GM20431 (cell line): ENCODE measurements around the gene STARD5.

ENCODE experiments used
- in situ Hi-C: fragments of 300-500 bp; cut with MseI, MboI; formaldehyde crosslinking; loops from one replicate; pipeline ENCODE4 v1.15.0; 2020; ENCODE audit warnings: low sequenced_read_pairs; ENCODE audit not compliant: unreplicated experiment

STARD5 gene

DNA sequence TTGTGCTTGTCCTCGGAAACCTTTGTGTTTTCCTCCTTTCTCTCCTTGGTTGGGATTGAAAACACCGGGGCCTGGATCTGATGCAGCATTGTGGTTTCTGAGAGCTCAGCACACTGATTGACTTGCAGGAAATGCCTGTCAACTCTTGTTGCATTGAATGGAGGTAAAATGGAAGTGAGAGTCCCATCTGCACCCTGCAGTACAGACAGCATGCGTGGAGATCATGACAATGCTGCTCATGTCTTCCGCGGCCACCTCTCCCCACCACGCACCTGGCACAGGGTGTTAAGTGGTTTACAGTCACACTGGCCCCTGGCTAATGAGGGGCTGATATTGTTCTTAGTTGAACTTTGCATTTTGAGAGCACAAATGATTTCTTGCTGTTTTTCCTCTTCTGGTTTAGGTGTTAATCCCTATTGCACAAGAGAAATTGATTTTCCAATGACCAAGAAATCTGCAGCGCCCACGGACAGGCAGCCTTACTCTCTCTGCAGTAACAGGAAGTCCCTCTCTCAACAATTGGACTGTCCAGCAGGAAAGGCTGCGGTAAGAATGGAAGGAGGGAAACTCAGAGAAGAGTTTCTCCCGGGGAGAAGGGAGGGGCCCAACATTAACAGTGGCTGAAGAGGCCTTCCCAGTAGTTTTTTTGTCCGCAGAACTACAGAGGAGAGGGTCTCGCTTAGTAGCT lies 58.5 kb downstream of the STARD5 start:
- in situ Hi-C loops, result loop anchor here (10.0 to 25.0 kb wide), 2 partner anchors 161 to 278 kb away; partner anchors contain the start of gene MESD

DNA sequence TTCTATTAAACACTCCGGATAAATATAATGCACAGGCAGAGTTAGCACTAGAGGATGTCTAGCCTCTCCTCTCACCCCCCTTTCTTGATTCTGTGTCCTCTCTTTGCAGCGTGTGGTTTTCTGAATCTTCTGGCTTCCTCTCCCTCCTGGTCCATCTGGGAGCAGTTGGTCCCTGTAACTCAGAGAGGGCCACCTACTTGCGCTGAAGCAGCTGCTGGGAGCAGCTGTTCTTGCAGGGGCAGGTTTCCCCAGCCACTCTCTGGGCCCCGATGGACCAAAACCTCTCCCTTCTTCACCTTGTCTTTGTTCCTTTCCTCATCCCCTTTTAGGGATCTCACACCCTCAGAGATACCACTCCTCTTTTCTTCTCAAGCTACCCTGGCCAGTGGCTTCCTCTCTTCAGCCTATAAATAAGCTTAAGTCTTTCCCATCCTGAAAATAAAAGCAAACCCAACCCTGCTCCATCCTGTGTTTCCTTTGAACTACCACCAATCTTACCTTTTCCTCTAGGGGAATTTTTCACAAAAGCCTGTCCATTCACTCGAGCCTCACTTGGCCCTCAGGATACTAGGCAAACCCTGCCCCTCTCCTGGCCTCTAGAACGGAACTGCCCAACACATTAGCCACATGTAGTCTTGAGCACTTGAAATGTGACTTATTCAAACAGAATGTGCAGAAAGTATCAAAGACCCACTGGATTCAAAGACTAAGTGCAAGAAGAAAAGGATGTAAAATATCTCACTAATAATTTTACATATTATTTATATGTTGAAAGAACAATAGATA lies 59.7 kb downstream of the STARD5 start:
- in situ Hi-C loops, result loop anchor here (10.0 to 25.0 kb wide), 2 partner anchors 159 to 277 kb away; partner anchors contain the start of gene MESD

DNA sequence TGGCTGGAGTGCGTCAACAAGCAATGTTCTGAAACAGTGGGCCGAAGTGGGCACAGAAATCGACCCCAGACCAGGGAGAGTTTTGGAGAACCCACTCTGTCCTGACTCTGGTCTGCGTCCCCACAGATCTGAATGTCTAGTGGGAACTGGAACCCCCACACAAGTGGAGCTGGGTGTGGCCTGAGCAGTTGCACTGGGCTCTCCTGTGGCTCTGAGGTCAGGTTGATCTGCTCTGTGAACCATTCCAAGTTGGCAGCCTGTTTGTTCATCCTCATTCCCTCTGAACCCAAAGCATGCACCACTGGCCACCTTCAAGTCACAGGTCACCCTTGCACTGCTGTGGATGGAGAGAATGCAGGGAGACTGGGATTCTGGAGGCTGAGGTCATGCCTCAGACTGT lies 60.5 kb downstream of the STARD5 start:
- in situ Hi-C loops, result loop anchor here (10.0 to 25.0 kb wide), 2 partner anchors 159 to 276 kb away; partner anchors contain the start of gene MESD

DNA sequence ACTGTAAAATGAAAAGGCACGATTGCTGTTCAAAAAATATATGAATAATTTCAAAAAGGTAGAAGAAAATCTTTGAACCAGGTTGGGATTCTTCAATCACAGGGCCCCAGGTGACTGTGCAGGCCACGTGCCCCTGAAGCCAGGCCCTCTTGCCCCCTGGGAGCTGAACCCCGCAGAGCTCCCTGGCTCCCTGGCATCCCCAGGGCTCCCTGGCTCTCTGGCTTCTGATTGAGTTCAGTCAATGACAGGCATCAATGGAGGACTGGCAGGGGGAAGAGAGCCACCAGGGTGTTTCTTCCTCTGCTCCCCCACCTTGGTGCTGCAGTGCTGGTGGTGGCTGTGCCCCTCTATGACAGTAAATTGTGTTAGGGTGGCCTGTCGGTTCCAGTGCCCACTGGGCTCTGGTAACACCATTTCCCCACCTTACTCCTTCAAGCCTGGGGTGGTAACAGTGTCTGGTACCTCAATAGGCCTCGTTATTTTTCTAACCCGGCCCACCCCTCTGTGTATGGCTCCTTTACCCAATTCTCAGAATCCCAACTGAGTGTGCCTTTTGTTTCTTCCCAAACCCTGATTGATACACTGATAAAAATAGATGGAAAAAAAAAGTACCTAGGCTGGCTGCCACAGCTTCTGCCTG lies 62.6 kb downstream of the STARD5 start:
- in situ Hi-C loops, result loop anchor here (10.0 to 25.0 kb wide), 2 partner anchors 156 to 274 kb away; partner anchors contain the start of gene MESD

DNA sequence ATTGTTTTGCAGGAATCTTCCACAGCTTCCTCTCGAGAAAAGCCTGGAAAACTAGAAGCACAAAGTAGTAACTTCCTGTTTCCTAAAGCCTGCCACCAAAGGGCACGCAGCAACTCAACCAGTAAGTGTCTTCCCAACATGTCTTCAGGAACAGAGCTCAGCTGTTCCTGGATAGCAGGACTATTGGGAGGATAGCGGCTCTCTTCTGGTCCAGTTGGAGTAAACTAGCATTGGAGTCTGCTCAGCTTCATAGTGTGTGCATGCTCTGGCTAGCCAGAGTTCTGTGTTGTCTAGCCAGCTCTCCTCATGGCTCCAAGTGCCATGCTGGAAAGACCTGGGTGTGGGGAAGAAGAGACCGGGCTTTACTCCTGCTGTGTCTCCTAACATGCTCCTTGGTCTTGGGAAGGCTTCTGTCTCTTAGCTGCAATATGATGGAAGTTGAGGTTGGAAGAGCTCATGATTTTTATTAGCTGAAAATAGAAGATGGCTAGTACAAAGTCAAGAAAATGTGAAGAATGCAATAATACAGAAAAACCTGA lies 64.1 kb downstream of the STARD5 start:
- in situ Hi-C loops, result loop anchor here (10.0 to 25.0 kb wide), 2 partner anchors 155 to 273 kb away; partner anchors contain the start of gene MESD
